ENCODE data around the gene UMAD1. TPM values are rescaled to one million over a fixed set of nuclear protein-coding genes. Genes with fewer than 3 reads are reported as not detected.

UMAD1 gene
- total and polyA plus RNA-seq, 4 donors, result 7.7 to 19.2 (median 12.2) TPM

DNA sequence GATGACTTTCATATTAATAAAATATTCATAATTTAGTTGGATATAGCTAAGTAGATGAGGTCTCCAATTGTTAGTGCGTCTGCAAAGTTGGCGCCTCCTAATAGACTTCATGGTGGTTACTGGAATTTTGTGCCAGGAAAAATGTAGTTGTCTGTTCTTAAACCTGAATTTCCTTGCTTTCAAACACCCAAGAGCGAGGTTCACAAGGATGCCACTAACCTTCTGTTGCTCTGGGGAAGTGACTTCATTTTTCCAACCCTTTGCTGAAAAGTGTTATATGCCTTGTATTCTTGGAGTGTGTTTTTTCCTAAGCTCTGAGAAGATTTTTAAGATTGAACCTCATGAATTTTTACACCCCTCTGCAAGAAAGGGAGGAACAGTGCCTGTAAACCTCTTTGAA, 229.1 kb downstream of the UMAD1 start:
- 96 to 97% methylated on average over 3 of the region's 3 CpGs for WGBS, 2 donors
- no peaks in the 10 kb centered on the region for H3K9me3 ChIP-seq (ENCODE audit: control insufficient read depth in 4 of 4, insufficient read depth in 3 of 4, low read length in 3 of 4)
- H3K27ac ChIP-seq (ENCODE audit: low read depth in 1 of 2, low read length in 1 of 2), result no peak overlapping the region
- no peak for ATAC-seq (ENCODE audit: insufficient read depth, low FRiP score)
- no peak overlapping the region for H3K4me3 ChIP-seq
- no peak for TF ChIP-seq CTCF (IDR thresholded peaks at IDR 0.05; ENCODE audit: control extremely low read depth, extremely low read depth)
- no peaks in the 10 kb centered on the region for H3K36me3 ChIP-seq (ENCODE audit: control insufficient read depth in 4 of 4, insufficient read depth in 4 of 4, low read length in 4 of 4)
- H3K4me1 ChIP-seq (ENCODE audit: control insufficient read depth in 5 of 5, insufficient read depth in 5 of 5, low read length in 5 of 5), result peaks cover 0 to 4% (median 0%) of the 10 kb centered on the region in 5 donors
- H3K9ac ChIP-seq (ENCODE audit: insufficient read depth in 1 of 2, low read length in 2 of 2), result no peak overlapping the region
- DNase-seq, result no peak
- no peaks in the 10 kb centered on the region for H3K27me3 ChIP-seq (ENCODE audit: control insufficient read depth in 3 of 3, insufficient read depth in 3 of 3, low read length in 2 of 3)

GRCh38 chr7:7870555-7870954, 230.0 kb downstream of the UMAD1 start:
- Histone ChIP-seq H3K9me3 (ENCODE audit: control insufficient read depth in 4 of 4, insufficient read depth in 3 of 4, low read length in 3 of 4) (no peaks in the 10 kb centered on the region), H3K27ac (ENCODE audit: low read depth in 1 of 2, low read length in 1 of 2) (no peak overlapping the region), H3K27me3 (ENCODE audit: control insufficient read depth in 3 of 3, insufficient read depth in 3 of 3, low read length in 2 of 3) (no peaks in the 10 kb centered on the region), H3K4me1 (ENCODE audit: control insufficient read depth in 5 of 5, insufficient read depth in 5 of 5, low read length in 5 of 5) (peaks cover 0 to 4% (median 0%) of the 10 kb centered on the region in 5 donors), H3K4me3 (no peak overlapping the region), H3K9ac (ENCODE audit: insufficient read depth in 1 of 2, low read length in 2 of 2) (no peak overlapping the region), H3K36me3 (ENCODE audit: control insufficient read depth in 4 of 4, insufficient read depth in 4 of 4, low read length in 4 of 4) (no peaks in the 10 kb centered on the region)
- TF ChIP-seq CTCF (IDR thresholded peaks at IDR 0.05; ENCODE audit: control extremely low read depth, extremely low read depth), result no peak
- ATAC-seq (ENCODE audit: insufficient read depth, low FRiP score) (no peak), DNase-seq (no peak)
- 92 to 98% methylated on average over 1 of the region's 1 CpG for WGBS, 2 donors

- ATAC-seq (ENCODE audit: insufficient read depth, low FRiP score) (no peak), DNase-seq (no peak)
- no peak overlapping the region for H3K4me3 ChIP-seq
- no peaks in the 10 kb centered on the region for H3K9me3 ChIP-seq (ENCODE audit: control insufficient read depth in 4 of 4, insufficient read depth in 3 of 4, low read length in 3 of 4)
- H3K4me1 ChIP-seq (ENCODE audit: control insufficient read depth in 5 of 5, insufficient read depth in 5 of 5, low read length in 5 of 5), result no peaks in the 10 kb centered on the region
- H3K27ac ChIP-seq (ENCODE audit: low read depth in 1 of 2, low read length in 1 of 2), result no peak overlapping the region
- H3K9ac ChIP-seq (ENCODE audit: insufficient read depth in 1 of 2, low read length in 2 of 2), result no peak overlapping the region
- H3K27me3 ChIP-seq (ENCODE audit: control insufficient read depth in 3 of 3, insufficient read depth in 3 of 3, low read length in 2 of 3), result no peaks in the 10 kb centered on the region
- no peaks in the 10 kb centered on the region for H3K36me3 ChIP-seq (ENCODE audit: control insufficient read depth in 4 of 4, insufficient read depth in 4 of 4, low read length in 4 of 4)
- 94 to 95% methylated on average over 1 of the region's 1 CpG for WGBS, 2 donors
- TF ChIP-seq CTCF (IDR thresholded peaks at IDR 0.05; ENCODE audit: control extremely low read depth, extremely low read depth), result no peak
These were observed 235.9 kb downstream of the UMAD1 start for GRCh38 chr7:7876419-7876818.

GRCh38 chr7:7881581-7881980, 241.0 kb downstream of the UMAD1 start:
- H3K27me3 ChIP-seq (ENCODE audit: control insufficient read depth in 3 of 3, insufficient read depth in 3 of 3, low read length in 2 of 3), result no peaks in the 10 kb centered on the region
- ATAC-seq (ENCODE audit: insufficient read depth, low FRiP score), result no peak
- no peaks in the 10 kb centered on the region for H3K4me1 ChIP-seq (ENCODE audit: control insufficient read depth in 5 of 5, insufficient read depth in 5 of 5, low read length in 5 of 5)
- no peaks in the 10 kb centered on the region for H3K9me3 ChIP-seq (ENCODE audit: control insufficient read depth in 4 of 4, insufficient read depth in 3 of 4, low read length in 3 of 4)
- H3K27ac ChIP-seq (ENCODE audit: low read depth in 1 of 2, low read length in 1 of 2), result no peak overlapping the region
- no peaks in the 10 kb centered on the region for H3K36me3 ChIP-seq (ENCODE audit: control insufficient read depth in 4 of 4, insufficient read depth in 4 of 4, low read length in 4 of 4)
- 90 to 95% methylated on average over 6 of the region's 6 CpGs for WGBS, 2 donors
- no peak overlapping the region for H3K9ac ChIP-seq (ENCODE audit: insufficient read depth in 1 of 2, low read length in 2 of 2)
- no peak for DNase-seq
- TF ChIP-seq CTCF (IDR thresholded peaks at IDR 0.05; ENCODE audit: control extremely low read depth, extremely low read depth), result no peak
- H3K4me3 ChIP-seq, result no peak overlapping the region
